ENCODE results near the gene SRD5A1.

GRCh38 chr5:6637590-6637989, 4.3 kb downstream of the SRD5A1 start:
- TF ChIP-seq CTCF (IDR thresholded peaks at IDR 0.05) (no peak), POLR2A (IDR thresholded peaks at IDR 0.05) (no peak)
